H9 (cell line): ENCODE measurements around the gene FDX1. TPM values are rescaled to one million over a fixed set of nuclear protein-coding genes. Genes with fewer than 3 reads are reported as not detected.
"Not testable (repeated sequence)": the region's sequence is repeated elsewhere in the genome, so short reads cannot be mapped to it uniquely, and the experiment has no call there.

Source experiments
- DNase-seq: peaks from one replicate; pipeline ENCODE4 v3.0.0-alpha.2; 2017
- H2AFZ ChIP-seq: one replicate; pipeline ENCODE4 v1.6.1; 2013; ENCODE audit warnings: mild to moderate bottlenecking, low read length, control low read depth, moderate library complexity
- H2AK5ac ChIP-seq: 2 replicates; pipeline ENCODE4 v1.6.1; 2013; ENCODE audit warnings: low read length, control low read depth, mixed read lengths; ENCODE audit not compliant: insufficient read length
- H2BK120ac ChIP-seq: one replicate; pipeline ENCODE4 v1.6.1; 2013; ENCODE audit warnings: low read depth, mild to moderate bottlenecking, low read length, control low read depth, inconsistent platforms; ENCODE audit not compliant: poor library complexity, severe bottlenecking
- H2BK12ac ChIP-seq: 2 replicates; pipeline ENCODE4 v1.6.1; 2013; ENCODE audit warnings: low read length, control low read depth, mixed read lengths, low read depth; ENCODE audit not compliant: insufficient read length
- H2BK15ac ChIP-seq: 2 replicates; pipeline ENCODE4 v1.6.1; 2013; ENCODE audit warnings: low read depth, low read length, control low read depth
- H2BK20ac ChIP-seq: one replicate; pipeline ENCODE4 v1.6.1; 2013; ENCODE audit warnings: low read depth, mild to moderate bottlenecking, low read length, control low read depth, inconsistent platforms; ENCODE audit not compliant: poor library complexity, severe bottlenecking
- H2BK5ac ChIP-seq: 2 replicates; pipeline ENCODE4 v1.6.1; 2013; ENCODE audit warnings: low read length, control low read depth, mixed read lengths; ENCODE audit not compliant: insufficient read length
- H3K14ac ChIP-seq: 2 replicates; pipeline ENCODE4 v1.6.1; 2013; ENCODE audit warnings: low read length, control low read depth; ENCODE audit not compliant: insufficient read depth
- H3K18ac ChIP-seq: 2 replicates; pipeline ENCODE4 v1.6.1; 2013; ENCODE audit warnings: low read depth, mild to moderate bottlenecking, mixed read lengths, low read length, control low read depth; ENCODE audit not compliant: insufficient read length
- H3K23ac ChIP-seq: 2 replicates; pipeline ENCODE4 v1.6.1; 2013; ENCODE audit warnings: low read length, control low read depth, mixed read lengths, low read depth; ENCODE audit not compliant: insufficient read length
- H3K23me2 ChIP-seq: 2 replicates; pipeline ENCODE4 v1.6.1; 2013; ENCODE audit warnings: low read depth, mild to moderate bottlenecking, mixed read lengths, low read length, control low read depth; ENCODE audit not compliant: insufficient read length, poor library complexity, severe bottlenecking
- H3K27ac ChIP-seq: 2 replicates; pipeline ENCODE4 v1.5.1; 2013; ENCODE audit warnings: low read length, control low read depth, mixed read lengths, low read depth; ENCODE audit not compliant: insufficient read length
- H3K27me3 ChIP-seq: 2 replicates; pipeline ENCODE4 v1.6.1; 2013; ENCODE audit warnings: low read length, control low read depth, inconsistent platforms; ENCODE audit not compliant: insufficient read depth
- H3K4ac ChIP-seq: 2 replicates; pipeline ENCODE4 v1.6.1; 2013; ENCODE audit warnings: low read depth, mild to moderate bottlenecking, control low read depth, inconsistent platforms, low read length, moderate library complexity
- H3K4me1 ChIP-seq: 2 replicates; pipeline ENCODE4 v1.6.1; 2013; ENCODE audit warnings: low read length, control low read depth, inconsistent platforms; ENCODE audit not compliant: insufficient read depth
- H3K4me2 ChIP-seq: 2 replicates; pipeline ENCODE4 v1.6.1; 2013; ENCODE audit warnings: low read length, control low read depth, mixed read lengths; ENCODE audit not compliant: insufficient read length, insufficient read depth
- H3K56ac ChIP-seq: 2 replicates; pipeline ENCODE4 v1.6.1; 2013; ENCODE audit warnings: low read depth, mild to moderate bottlenecking, mixed read lengths, low read length, control low read depth; ENCODE audit not compliant: insufficient read length
- H3K79me1 ChIP-seq: 2 replicates; pipeline ENCODE4 v1.6.1; 2013; ENCODE audit warnings: low read depth, mild to moderate bottlenecking, moderate library complexity, low read length, control low read depth, inconsistent platforms; ENCODE audit not compliant: insufficient read depth, poor library complexity, severe bottlenecking
- H3K79me2 ChIP-seq: 2 replicates; pipeline ENCODE4 v1.6.1; 2013; ENCODE audit warnings: low read length, control low read depth, inconsistent platforms; ENCODE audit not compliant: insufficient read depth
- H3K9ac ChIP-seq: 2 replicates; pipeline ENCODE4 v1.6.1; 2013; ENCODE audit warnings: low read length, control low read depth, mixed read lengths; ENCODE audit not compliant: insufficient read length; ENCODE audit errors: extremely low read depth
- H3K9me3 ChIP-seq: one replicate; pipeline ENCODE4 v1.6.1; 2013; ENCODE audit warnings: low read depth, low read length, inconsistent platforms; ENCODE audit not compliant: control insufficient read depth
- H3T11ph ChIP-seq: one replicate; pipeline ENCODE4 v1.6.1; 2013; ENCODE audit warnings: mild to moderate bottlenecking, low read length, control low read depth, inconsistent platforms
- H4K20me1 ChIP-seq: one replicate; pipeline ENCODE4 v1.6.1; 2013; ENCODE audit not compliant: control insufficient read depth, insufficient read length, insufficient read depth
- H4K5ac ChIP-seq: 2 replicates; pipeline ENCODE4 v1.6.1; 2013; ENCODE audit warnings: low read depth, mild to moderate bottlenecking, mixed read lengths, low read length, control low read depth; ENCODE audit not compliant: insufficient read length
- H4K8ac ChIP-seq: replicated peaks from 2 replicates; pipeline ENCODE4 v1.6.1; 2013; ENCODE audit warnings: low read length, control low read depth, mixed read lengths, low read depth; ENCODE audit not compliant: insufficient read length
- H4K91ac ChIP-seq: 2 replicates; pipeline ENCODE4 v1.6.1; 2013; ENCODE audit warnings: low read depth, mild to moderate bottlenecking, moderate library complexity, mixed read lengths, low read length, control low read depth; ENCODE audit not compliant: insufficient read length
- H3K27ac Mint-ChIP-seq, 3 experiments: 2 replicates in 2 of 3; 3 replicates in 1 of 3; pipeline ENCODE4 v1.8.0; 2020 to 2021; ENCODE audit warnings: mixed read lengths in 3 of 3, mild to moderate bottlenecking in 1 of 3, moderate library complexity in 1 of 3
- H3K27me3 Mint-ChIP-seq: 2 replicates; pipeline ENCODE4 v1.8.0; 2021; ENCODE audit warnings: low read depth, mild to moderate bottlenecking, moderate library complexity, mixed read lengths
- H3K36me3 Mint-ChIP-seq, 3 experiments: 2 replicates in 2 of 3; 3 replicates in 1 of 3; pipeline ENCODE4 v1.8.0; 2020 to 2021; ENCODE audit warnings: low read depth in 3 of 3, mixed read lengths in 3 of 3; ENCODE audit not compliant: insufficient read depth in 1 of 3
- H3K4me1 Mint-ChIP-seq, 2 experiments: 2 replicates each; pipeline ENCODE4 v1.8.0; 2020; ENCODE audit warnings: mixed read lengths in 2 of 2
- H3K4me3 Mint-ChIP-seq, 2 experiments: 2 replicates in 1 of 2; 3 replicates in 1 of 2; pipeline ENCODE4 v1.8.0; 2020 to 2021; ENCODE audit warnings: mild to moderate bottlenecking in 2 of 2, mixed read lengths in 2 of 2, moderate library complexity in 1 of 2
- H3K9me3 Mint-ChIP-seq, 2 experiments: 2 replicates in 1 of 2; 3 replicates in 1 of 2; pipeline ENCODE4 v1.8.0; 2020; ENCODE audit warnings: mild to moderate bottlenecking in 2 of 2, mixed read lengths in 2 of 2, moderate library complexity in 1 of 2
- WGBS: extraction: QIAGEN DNeasy Blood & Tissue Kit; methylation state at CpG from one replicate; pipeline ENCODE4 v1.1.7; 2013; ENCODE audit warnings: missing lambda C conversion rate, low lambda C conversion rate, mixed read lengths; ENCODE audit not compliant: insufficient read length; ENCODE audit errors: extremely low coverage; 5-methylcytosine and 5-hydroxymethylcytosine counted together
- total RNA-seq: library from RNA; stranded (reverse); gene quantifications from 2 replicates; pipeline ENCODE4 v1.2.1, GENCODE V29; 2021
- TF ChIP-seq, protein P1 (sequence below): fragments of 200-600 bp; sonication (generic); conservative IDR thresholded peaks from 3 replicates; pipeline ENCODE4 v1.8.0; 2021; ENCODE audit warnings: antibody characterized with exemption, mild to moderate bottlenecking

Gene FDX1
- total RNA-seq, 1 experiment from 2014 or later, result 10.1 TPM

DNA sequence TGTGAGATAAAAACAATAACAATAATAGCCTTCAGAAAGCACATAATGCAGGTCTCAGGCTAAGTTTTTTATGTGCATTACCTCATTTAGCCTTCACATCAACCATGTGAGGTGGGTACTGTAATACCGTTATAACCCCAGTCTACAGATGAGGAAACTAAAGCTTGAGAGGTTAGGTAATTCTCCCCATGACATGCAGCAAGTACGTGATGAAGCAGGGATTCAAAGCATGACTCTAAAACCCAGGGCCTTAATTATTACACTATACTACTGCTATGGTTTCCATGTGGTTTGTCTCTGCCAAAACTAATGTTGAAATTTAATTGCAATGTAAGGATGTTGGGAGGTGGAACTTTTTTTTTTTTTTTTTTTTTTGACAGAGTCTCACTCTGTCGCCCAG is 37.7 kb upstream of the FDX1 start:
- H3K27ac ChIP-seq, result no peak overlapping the region
- WGBS, result no CpG with 5 or more reads among the region's 3 CpGs
- no peak overlapping the region for H2BK5ac ChIP-seq
- TF ChIP-seq, protein P1, sequence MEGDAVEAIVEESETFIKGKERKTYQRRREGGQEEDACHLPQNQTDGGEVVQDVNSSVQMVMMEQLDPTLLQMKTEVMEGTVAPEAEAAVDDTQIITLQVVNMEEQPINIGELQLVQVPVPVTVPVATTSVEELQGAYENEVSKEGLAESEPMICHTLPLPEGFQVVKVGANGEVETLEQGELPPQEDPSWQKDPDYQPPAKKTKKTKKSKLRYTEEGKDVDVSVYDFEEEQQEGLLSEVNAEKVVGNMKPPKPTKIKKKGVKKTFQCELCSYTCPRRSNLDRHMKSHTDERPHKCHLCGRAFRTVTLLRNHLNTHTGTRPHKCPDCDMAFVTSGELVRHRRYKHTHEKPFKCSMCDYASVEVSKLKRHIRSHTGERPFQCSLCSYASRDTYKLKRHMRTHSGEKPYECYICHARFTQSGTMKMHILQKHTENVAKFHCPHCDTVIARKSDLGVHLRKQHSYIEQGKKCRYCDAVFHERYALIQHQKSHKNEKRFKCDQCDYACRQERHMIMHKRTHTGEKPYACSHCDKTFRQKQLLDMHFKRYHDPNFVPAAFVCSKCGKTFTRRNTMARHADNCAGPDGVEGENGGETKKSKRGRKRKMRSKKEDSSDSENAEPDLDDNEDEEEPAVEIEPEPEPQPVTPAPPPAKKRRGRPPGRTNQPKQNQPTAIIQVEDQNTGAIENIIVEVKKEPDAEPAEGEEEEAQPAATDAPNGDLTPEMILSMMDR, result no peak
- no peak overlapping the region for H3K9ac ChIP-seq
- no peak overlapping the region for H3K4me2 ChIP-seq
- H3K14ac ChIP-seq, result no peak overlapping the region
- no peaks in the 10 kb centered on the region for H3K79me1 ChIP-seq
- no peaks in the 10 kb centered on the region for H3K23me2 ChIP-seq
- no peaks in the 10 kb centered on the region for H3K4me1 Mint-ChIP-seq
- no peak overlapping the region for H3K56ac ChIP-seq
- no peak overlapping the region for H2AFZ ChIP-seq
- H4K5ac ChIP-seq, result no peak overlapping the region
- H2BK20ac ChIP-seq, result no peak overlapping the region
- H2BK120ac ChIP-seq, result no peak overlapping the region
- peaks cover 2% of the 10 kb centered on the region for H3K27me3 Mint-ChIP-seq
- H3K4me3 Mint-ChIP-seq, result no peak overlapping the region
- no peak overlapping the region for H2AK5ac ChIP-seq
- H3K79me2 ChIP-seq, result no peaks in the 10 kb centered on the region
- no peak for DNase-seq
- H4K20me1 ChIP-seq, result no peaks in the 10 kb centered on the region
- H3K4ac ChIP-seq, result no peak overlapping the region
- H3K36me3 Mint-ChIP-seq, result peaks cover 15 to 39% (median 22%) of the 10 kb centered on the region in 3 experiments
- H3K4me1 ChIP-seq, result no peaks in the 10 kb centered on the region
- H3K27me3 ChIP-seq, result no peaks in the 10 kb centered on the region
- H4K8ac ChIP-seq, result no peak overlapping the region
- H3T11ph ChIP-seq, result no peak overlapping the region
- H2BK12ac ChIP-seq, result no peak overlapping the region
- H3K9me3 Mint-ChIP-seq, result peaks cover 48% of the 10 kb centered on the region in 2 experiments
- no peak overlapping the region for H3K23ac ChIP-seq
- no peak overlapping the region for H3K18ac ChIP-seq
- H3K27ac Mint-ChIP-seq, result no peak overlapping the region
- no peaks in the 10 kb centered on the region for H3K9me3 ChIP-seq
- H2BK15ac ChIP-seq, result no peak overlapping the region
- H4K91ac ChIP-seq, result no peak overlapping the region

DNA sequence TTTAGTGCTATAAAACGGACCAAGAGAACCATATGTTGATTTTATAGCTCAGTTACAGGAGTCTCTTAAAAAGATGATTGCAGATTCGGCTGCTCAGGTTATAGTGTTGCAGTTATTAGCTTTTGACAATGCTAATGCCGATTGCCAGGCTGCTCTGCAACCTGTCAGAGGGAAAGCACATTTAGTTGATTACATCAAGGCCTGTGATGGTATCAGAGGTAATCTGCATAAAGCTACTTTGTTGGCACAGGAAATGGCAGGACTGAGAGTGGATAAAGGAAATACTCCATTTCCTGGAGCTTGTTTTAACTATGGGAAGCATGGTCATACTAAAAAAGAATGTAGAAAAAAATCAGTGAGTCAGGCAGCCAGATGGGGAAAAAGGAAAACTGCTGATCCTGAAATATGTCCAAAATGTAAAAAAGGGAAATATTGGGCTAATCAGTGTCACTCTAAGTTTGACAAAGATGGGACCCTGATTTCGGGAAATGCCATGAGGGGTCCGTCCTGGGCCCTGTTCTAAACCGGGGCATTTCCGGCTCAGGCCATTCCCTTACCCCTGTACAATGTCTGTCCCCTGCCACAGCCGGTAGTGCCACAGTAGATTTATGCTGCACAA is 32.0 kb upstream of the FDX1 start:
- not testable (repeated sequence) for H3K56ac ChIP-seq, H3K9me3 ChIP-seq, H2BK5ac ChIP-seq, H2BK12ac ChIP-seq, H4K91ac ChIP-seq, H3K23me2 ChIP-seq, H4K20me1 ChIP-seq, H3K27ac Mint-ChIP-seq, H3K4me3 Mint-ChIP-seq, H3K18ac ChIP-seq, H2BK15ac ChIP-seq, H4K8ac ChIP-seq, H2BK120ac ChIP-seq, H2AFZ ChIP-seq, H3K27me3 Mint-ChIP-seq, H3K27ac ChIP-seq, H3K14ac ChIP-seq, H3T11ph ChIP-seq, H3K9ac ChIP-seq, H4K5ac ChIP-seq, H3K27me3 ChIP-seq, H3K79me1 ChIP-seq, H3K23ac ChIP-seq, H3K4ac ChIP-seq, H3K79me2 ChIP-seq, DNase-seq, H3K4me1 ChIP-seq, H3K4me2 ChIP-seq, H2BK20ac ChIP-seq, H2AK5ac ChIP-seq
- Mint-ChIP-seq H3K4me1 (peaks cover 15% of the 10 kb centered on the region in 2 experiments), H3K36me3 (peaks cover 7 to 13% (median 10%) of the 10 kb centered on the region in 3 experiments), H3K9me3 (peaks cover 18 to 23% of the 10 kb centered on the region in 2 experiments)
- WGBS, result no CpG with 5 or more reads among the region's 8 CpGs
